Stimulated activated CD8-positive, alpha-beta memory T cell treated with anti-CD3 and anti-CD28 coated beads, Interleukin-15, amount 100 ng/mL, for 24 hours (primary cell): Measurements from ENCODE around the gene TTC33.
"Not testable (repeated sequence)": the region's sequence is repeated elsewhere in the genome, so short reads cannot be mapped to it uniquely, and the experiment has no call there.

Source experiments
- DNase-seq: peaks from one replicate; pipeline ENCODE4 v3.0.0-alpha.2; 2020; ENCODE audit warnings: low read depth

Gene TTC33

GRCh38 chr5:40779561-40779960 is 23.8 kb upstream of the TTC33 start:
- DNase-seq, result no peak

- no peak for DNase-seq
Observed at GRCh38 chr5:40778133-40778532, 22.4 kb upstream of the TTC33 start.

GRCh38 chr5:40776658-40776977 is 20.9 kb upstream of the TTC33 start:
- DNase-seq, result no peak

GRCh38 chr5:40775846-40776657 is 20.3 kb upstream of the TTC33 start:
- DNase-seq, result no peak

GRCh38 chr5:40775085-40775845 is 19.5 kb upstream of the TTC33 start:
- DNase-seq, result no peak

- no peak for DNase-seq
Observed at GRCh38 chr5:40774623-40775022, 18.9 kb upstream of the TTC33 start.

- DNase-seq, result no peak
Observed at GRCh38 chr5:40770764-40771163, 15.0 kb upstream of the TTC33 start.

- no peak for DNase-seq
Observed at GRCh38 chr5:40762705-40763104, 6.9 kb upstream of the TTC33 start.

- no peak for DNase-seq
Observed at GRCh38 chr5:40757400-40757799, 1.6 kb upstream of the TTC33 start.

GRCh38 chr5:40755093-40755406 is 711 bp downstream of the TTC33 start:
- peak; percentile 27 for DNase-seq

GRCh38 chr5:40754381-40755092 is 1.2 kb downstream of the TTC33 start:
- no peak for DNase-seq

GRCh38 chr5:40746703-40747102 is 9.1 kb downstream of the TTC33 start:
- no peak for DNase-seq

GRCh38 chr5:40743771-40744170 is 12.0 kb downstream of the TTC33 start:
- DNase-seq, result no peak

GRCh38 chr5:40738502-40738901 is 17.3 kb downstream of the TTC33 start:
- DNase-seq, result no peak

- DNase-seq, result no peak
Observed at GRCh38 chr5:40736103-40736875, 19.5 kb downstream of the TTC33 start.

- no peak for DNase-seq
Observed at GRCh38 chr5:40735609-40736008, 20.2 kb downstream of the TTC33 start.

- DNase-seq, result no peak
Observed at GRCh38 chr5:40734986-40735385, 20.8 kb downstream of the TTC33 start.

GRCh38 chr5:40733879-40734563 is 21.7 kb downstream of the TTC33 start:
- no peak for DNase-seq

- DNase-seq, result no peak
Observed at GRCh38 chr5:40733434-40733833, 22.3 kb downstream of the TTC33 start.

- not testable (repeated sequence) for DNase-seq
Observed at GRCh38 chr5:40722497-40722911, 33.3 kb downstream of the TTC33 start.

- no peak for DNase-seq
Observed at GRCh38 chr5:40720069-40720468, 35.7 kb downstream of the TTC33 start.

- DNase-seq, result no peak
Observed at GRCh38 chr5:40717281-40717680, 38.5 kb downstream of the TTC33 start.
